ENCODE measurements around the gene JAKMIP3.
A peak's percentile ranks its signal among the peaks of the same experiment; 100 is the strongest.
"Not testable (repeated sequence)": the region's sequence is repeated elsewhere in the genome, so short reads cannot be mapped to it uniquely, and the experiment has no call there.

JAKMIP3 gene

DNA sequence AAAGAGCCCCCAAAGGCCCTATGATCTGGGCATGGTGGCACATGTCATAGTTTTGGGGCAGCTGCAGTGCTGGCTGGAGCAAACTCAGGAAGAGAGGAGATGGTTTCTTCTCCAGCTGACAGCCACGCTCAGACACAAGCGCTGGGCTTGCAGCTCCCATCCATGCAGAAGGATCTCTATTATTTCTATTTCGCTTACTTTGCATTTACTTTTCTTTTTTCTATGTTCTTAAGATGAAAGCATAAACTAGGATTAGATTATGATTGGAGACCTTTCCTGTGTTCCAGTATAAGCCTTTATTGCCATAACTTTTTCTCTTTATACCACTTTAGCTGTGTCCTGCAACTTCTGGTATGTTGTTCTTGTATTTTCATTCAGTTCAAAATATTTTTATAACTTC is 5.0 kb downstream of the JAKMIP3 start:
- Histone ChIP-seq H3K27ac (no peak overlapping the region), H3K4me1 (peaks cover 6 to 18% (median 14%) of the 10 kb centered on the region in 10 experiments; a peak in 19 of 20 replicates), H4K20me1 (no peaks in the 10 kb centered on the region; a peak in 1 of 22 replicates), H3K9me3 (replicated peaks in 1 of 11) (peaks cover 5 to 29% (median 17%) of the 10 kb centered on the region in 11 experiments; a peak in 19 of 22 replicates), H3K36me3 (no peaks in the 10 kb centered on the region), H3K27me3 (peaks cover 2 to 17% (median 12%) of the 10 kb centered on the region in 11 experiments; a peak in 19 of 22 replicates), H3K9ac (no peak overlapping the region), H3K4me3 (no peak overlapping the region), H3K4me2 (no peak overlapping the region)
- TF ChIP-seq Cebpa-rat (IDR thresholded peaks at IDR 0.05): no peak

- Histone ChIP-seq H3K4me2 (no peak overlapping the region), H3K4me1 (peaks cover 6 to 19% (median 16%) of the 10 kb centered on the region in 10 experiments), H3K4me3 (no peak overlapping the region), H3K9me3 (replicated peaks in 1 of 11) (peaks cover 5 to 29% (median 17%) of the 10 kb centered on the region in 11 experiments; a peak in 19 of 22 replicates), H4K20me1 (no peaks in the 10 kb centered on the region; a peak in 1 of 22 replicates), H3K27me3 (peaks cover 0 to 7% (median 3%) of the 10 kb centered on the region in 11 experiments; a peak in 8 of 22 replicates), H3K9ac (no peak overlapping the region), H3K36me3 (no peaks in the 10 kb centered on the region), H3K27ac (no peak overlapping the region)
- no peak for TF ChIP-seq Cebpa-rat (IDR thresholded peaks at IDR 0.05)
These were observed 5.9 kb downstream of the JAKMIP3 start for GRCh38 chr10:132071667-132072066.

DNA sequence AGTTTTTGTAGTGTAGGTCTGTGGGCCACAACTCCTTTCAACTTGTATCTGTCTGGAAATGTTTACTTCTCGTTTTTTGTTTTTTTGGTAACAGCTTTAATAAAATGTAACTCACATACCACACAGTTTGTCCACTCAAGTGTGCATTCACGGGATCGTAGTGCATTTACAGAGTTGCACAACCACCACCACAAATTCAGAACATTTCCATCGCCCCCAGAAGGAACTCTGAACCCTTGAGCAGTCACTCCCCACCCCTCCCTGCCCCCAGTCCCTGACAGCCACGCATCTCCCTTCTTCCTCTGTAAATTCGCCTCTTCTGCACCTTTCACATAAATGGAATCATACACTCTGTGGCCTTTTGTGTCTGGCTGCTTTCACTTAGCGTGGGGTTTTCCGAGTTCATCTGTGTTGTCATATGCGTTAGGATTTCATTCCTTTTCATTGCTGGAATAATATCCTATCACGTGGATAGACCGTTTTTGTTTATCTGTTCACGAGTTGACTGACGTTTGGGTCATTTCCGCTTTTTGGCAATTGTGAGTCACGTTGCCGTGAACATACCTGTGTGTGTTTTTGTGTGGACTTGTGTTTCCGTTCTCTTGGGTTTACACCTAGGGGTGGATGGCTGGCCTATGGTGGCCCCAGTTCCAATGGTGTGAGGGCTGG is 10.3 kb downstream of the JAKMIP3 start:
- TF ChIP-seq Cebpa-rat (IDR thresholded peaks at IDR 0.05): peak in 3 of 11 experiments; percentile 40 to 63 (median 51); a peak in 5 of 22 replicates
- peaks cover 16 to 42% (median 25%) of the 10 kb centered on the region in 10 experiments for H3K4me1 ChIP-seq
- peak overlapping the region in 5 of 11 experiments; percentile 19 to 46 (median 41); a peak in 7 of 22 replicates for H3K9ac ChIP-seq
- no peaks in the 10 kb centered on the region for H3K27me3 ChIP-seq
- H3K4me3 ChIP-seq: no peak overlapping the region; a peak in 1 of 20 replicates
- H3K36me3 ChIP-seq: no peaks in the 10 kb centered on the region
- peaks cover 5 to 29% (median 17%) of the 10 kb centered on the region in 11 experiments; a peak in 19 of 22 replicates for H3K9me3 ChIP-seq (replicated peaks in 1 of 11)
- peak overlapping the region; percentile 51 to 81 (median 70) for H3K4me2 ChIP-seq
- H3K27ac ChIP-seq: peak overlapping the region in 10 of 11 experiments; percentile 30 to 78 (median 69); a peak in 19 of 22 replicates
- H4K20me1 ChIP-seq: no peaks in the 10 kb centered on the region

DNA sequence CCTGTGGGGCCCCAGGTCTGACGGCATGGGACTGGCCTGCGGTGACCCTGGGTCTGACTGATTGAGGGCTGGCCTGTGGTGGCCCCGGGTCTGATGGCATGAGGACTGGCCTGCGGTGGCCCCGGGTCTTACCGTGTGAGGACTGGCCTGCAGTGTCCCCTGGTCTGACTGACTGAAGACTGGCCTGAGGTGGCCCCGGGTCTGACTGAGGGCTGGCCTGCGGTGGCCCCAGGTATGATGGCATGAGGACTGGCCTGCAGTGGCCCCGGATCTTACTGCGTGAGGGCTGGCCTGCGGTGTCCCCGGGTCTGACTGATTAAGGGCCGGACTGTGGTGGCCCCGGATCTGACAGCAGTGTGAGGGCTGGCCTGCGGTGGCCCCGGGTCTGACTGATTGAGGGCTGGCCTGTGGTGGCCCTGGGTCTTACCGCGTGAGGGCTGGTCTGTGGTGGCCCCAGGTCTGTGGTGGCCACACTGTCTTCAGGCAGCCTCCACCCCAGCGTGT is 10.9 kb downstream of the JAKMIP3 start:
- H3K9ac ChIP-seq: peak overlapping the region in 7 of 11 experiments; percentile 19 to 46 (median 41); a peak in 13 of 22 replicates
- peak overlapping the region; percentile 51 to 81 (median 70) for H3K4me2 ChIP-seq
- peaks cover 16 to 42% (median 25%) of the 10 kb centered on the region in 10 experiments for H3K4me1 ChIP-seq
- H3K4me3 ChIP-seq: no peak overlapping the region; a peak in 1 of 20 replicates
- no peak for TF ChIP-seq Cebpa-rat (IDR thresholded peaks at IDR 0.05)
- H3K9me3 ChIP-seq (replicated peaks in 1 of 11): peaks cover 5 to 29% (median 17%) of the 10 kb centered on the region in 11 experiments; a peak in 19 of 22 replicates
- no peaks in the 10 kb centered on the region for H3K27me3 ChIP-seq
- peak overlapping the region in 10 of 11 experiments; percentile 30 to 78 (median 68); a peak in 19 of 22 replicates for H3K27ac ChIP-seq
- H4K20me1 ChIP-seq: no peaks in the 10 kb centered on the region
- H3K36me3 ChIP-seq: no peaks in the 10 kb centered on the region

DNA sequence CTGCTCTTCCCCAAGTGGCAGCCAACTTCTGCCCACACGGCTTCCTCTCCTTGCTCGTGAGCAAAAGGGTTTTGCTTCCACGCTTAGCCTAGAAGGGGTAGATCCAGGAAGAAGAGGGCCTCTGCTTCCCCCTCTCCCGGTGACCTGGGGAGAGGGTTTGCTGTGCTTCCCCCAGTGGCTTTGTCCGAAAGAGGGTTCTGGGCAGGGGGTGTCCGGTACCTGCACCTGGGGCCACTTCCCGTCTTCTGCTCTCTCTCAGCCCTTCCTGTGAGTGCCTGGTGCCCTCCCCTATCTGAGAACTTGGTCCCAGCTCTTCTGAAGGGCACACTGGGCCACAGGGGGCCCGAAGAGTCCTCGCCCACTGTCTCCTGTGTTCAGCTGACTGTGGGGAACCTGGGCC is 11.3 kb downstream of the JAKMIP3 start:
- peak overlapping the region in 7 of 11 experiments; percentile 19 to 46 (median 41); a peak in 11 of 22 replicates for H3K9ac ChIP-seq
- no peak for TF ChIP-seq Cebpa-rat (IDR thresholded peaks at IDR 0.05)
- H3K27ac ChIP-seq: peak overlapping the region in 10 of 11 experiments; percentile 30 to 78 (median 68); a peak in 19 of 22 replicates
- peak overlapping the region; percentile 51 to 81 (median 70) for H3K4me2 ChIP-seq
- no peak overlapping the region for H3K4me3 ChIP-seq
- H3K36me3 ChIP-seq: no peaks in the 10 kb centered on the region
- peaks cover 16 to 42% (median 25%) of the 10 kb centered on the region in 10 experiments for H3K4me1 ChIP-seq
- H3K27me3 ChIP-seq: no peaks in the 10 kb centered on the region
- peaks cover 5 to 26% (median 16%) of the 10 kb centered on the region in 11 experiments; a peak in 19 of 22 replicates for H3K9me3 ChIP-seq (replicated peaks in 1 of 11)
- H4K20me1 ChIP-seq: no peaks in the 10 kb centered on the region

DNA sequence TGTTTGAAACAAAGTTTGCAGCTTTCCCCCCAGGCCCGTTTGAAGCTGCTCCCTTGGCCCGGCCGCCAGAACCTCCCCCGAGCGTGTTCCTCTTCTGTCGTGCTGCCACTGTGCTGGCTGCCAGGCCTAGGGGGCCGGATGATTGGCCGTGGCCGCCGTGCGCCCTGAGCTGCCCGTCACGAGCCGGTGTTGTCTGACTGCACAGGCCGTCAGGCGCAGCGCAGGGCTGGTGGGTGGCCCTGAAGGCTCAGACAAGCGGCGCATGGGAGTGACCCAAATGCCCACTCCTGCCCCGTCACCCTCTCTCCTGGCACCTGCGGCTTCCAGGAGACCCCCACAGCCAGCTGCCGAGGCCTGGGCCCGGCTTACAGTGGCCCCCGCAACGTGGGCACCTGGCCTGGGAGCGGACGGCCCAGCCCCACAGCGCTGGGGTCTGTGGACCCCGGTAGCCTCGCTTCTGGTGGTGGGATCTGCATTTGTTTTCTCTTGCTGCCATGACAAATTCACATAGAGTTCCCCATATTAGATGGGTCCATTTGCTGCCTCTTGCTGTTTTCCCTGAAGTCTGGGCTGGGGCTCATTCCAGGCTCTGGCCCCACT is 13.1 kb downstream of the JAKMIP3 start:
- no peak for TF ChIP-seq Cebpa-rat (IDR thresholded peaks at IDR 0.05)
- Histone ChIP-seq H3K27me3 (no peaks in the 10 kb centered on the region), H3K4me1 (peaks cover 16 to 42% (median 25%) of the 10 kb centered on the region in 10 experiments), H3K36me3 (no peaks in the 10 kb centered on the region), H3K9ac (no peak overlapping the region), H3K9me3 (replicated peaks in 1 of 11) (peaks cover 0 to 13% (median 7%) of the 10 kb centered on the region in 11 experiments; a peak in 10 of 22 replicates), H3K27ac (no peak overlapping the region), H3K4me3 (no peak overlapping the region), H4K20me1 (no peaks in the 10 kb centered on the region), H3K4me2 (peak overlapping the region in 2 of 11 experiments; percentile 12 to 50; a peak in 2 of 22 replicates)

- not testable (repeated sequence) for H3K36me3 ChIP-seq, H4K20me1 ChIP-seq, H3K4me1 ChIP-seq, H3K9ac ChIP-seq, H3K4me2 ChIP-seq, H3K27me3 ChIP-seq, H3K4me3 ChIP-seq, H3K27ac ChIP-seq
- peaks cover 10 to 29% (median 20%) of the 10 kb centered on the region in 11 experiments; a peak in 20 of 22 replicates for H3K9me3 ChIP-seq (replicated peaks in 1 of 11)
These were observed 18.6 kb downstream of the JAKMIP3 start for GRCh38 chr10:132084384-132084783.

DNA sequence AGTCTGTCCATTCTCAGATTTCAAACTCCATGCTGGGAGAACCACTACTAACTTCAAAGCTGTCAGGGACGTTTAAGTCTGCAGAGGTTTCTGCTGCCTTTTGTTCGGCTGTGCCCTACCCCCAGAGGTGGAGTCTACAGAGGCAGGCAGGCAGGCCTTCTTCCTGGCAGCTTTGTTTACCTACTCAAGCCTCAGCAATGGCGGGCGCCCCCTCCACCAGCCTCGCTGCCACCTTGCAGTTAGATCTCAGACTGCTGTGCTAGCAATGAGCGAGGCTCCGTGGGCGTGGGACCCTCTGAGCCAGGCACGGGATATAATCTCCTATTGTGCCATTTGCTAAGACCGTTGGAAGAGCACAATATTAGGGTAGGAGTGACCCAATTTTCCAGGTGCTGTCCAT is 27.5 kb downstream of the JAKMIP3 start:
- not testable (repeated sequence) for H3K27me3 ChIP-seq, H3K4me3 ChIP-seq, H3K9ac ChIP-seq, H3K36me3 ChIP-seq, H4K20me1 ChIP-seq, H3K27ac ChIP-seq
- Histone ChIP-seq H3K9me3 (replicated peaks in 1 of 11) (peaks cover 0 to 13% (median 0%) of the 10 kb centered on the region in 11 experiments; a peak in 5 of 22 replicates), H3K4me2 (peak overlapping the region in 9 of 11 experiments; percentile 17 to 48 (median 23); a peak in 10 of 22 replicates), H3K4me1 (peaks cover 29 to 53% (median 43%) of the 10 kb centered on the region in 10 experiments)

Data from BLaER1 treated with 17β-estradiol and CSF1 and Interleukin-3, amounts not matched to agents 10 nM and 100 nM (cell line).